ENCODE data around the gene DVL2. TPM values are rescaled to one million over a fixed set of nuclear protein-coding genes. Genes with fewer than 3 reads are reported as not detected.

DVL2 gene
- total and polyA plus RNA-seq, 4 donors, result 3.4 to 24.5 (median 11.3) TPM

GRCh38 chr17:7184647-7185046 is 49.7 kb downstream of the DVL2 start:
- WGBS, result 92% methylated on average over 6 of the region's 6 CpGs
- H3K27ac ChIP-seq (ENCODE audit: low read depth in 1 of 2, low read length in 2 of 2), result peak overlapping the region in 1 of 2 donors; percentile 61
- TF ChIP-seq NR2F2 (IDR thresholded peaks at IDR 0.05) (no peak), GABPA (IDR thresholded peaks at IDR 0.05 in 1 of 2, conservative IDR thresholded peaks at IDR 0.05 in 1 of 2) (no peak), HNF4A (conservative IDR thresholded peaks at IDR 0.05) (no peak), ZBTB33 (IDR thresholded peaks at IDR 0.05) (no peak), CTCF (IDR thresholded peaks at IDR 0.05; ENCODE audit: low read depth, low read length, missing input control) (no peak), MAX (IDR thresholded peaks at IDR 0.05) (no peak)
- no peak overlapping the region for H3K9ac ChIP-seq (ENCODE audit: low read depth in 1 of 2, low read length in 2 of 2)
- H3K4me3 ChIP-seq (ENCODE audit: low read depth in 1 of 3, low read length in 3 of 3), result no peak overlapping the region
- peaks cover 5 to 21% (median 14%) of the 10 kb centered on the region in 4 donors for H3K4me1 ChIP-seq (ENCODE audit: control insufficient read depth in 4 of 4, insufficient read depth in 4 of 4, low read length in 3 of 4)
- H3K27me3 ChIP-seq (ENCODE audit: control insufficient read depth in 4 of 4, insufficient read depth in 4 of 4, low read length in 3 of 4), result no peaks in the 10 kb centered on the region
- H3K9me3 ChIP-seq (ENCODE audit: control insufficient read depth in 4 of 4, low read length in 3 of 4), result no peaks in the 10 kb centered on the region
- DNase-seq (ENCODE audit: low spot score), result no peak
- no peaks in the 10 kb centered on the region for H3K36me3 ChIP-seq (ENCODE audit: control insufficient read depth in 4 of 4, insufficient read depth in 3 of 4, low read depth in 1 of 4, low read length in 3 of 4)

GRCh38 chr17:7184091-7184488 is 50.2 kb downstream of the DVL2 start:
- TF ChIP-seq NR2F2 (IDR thresholded peaks at IDR 0.05) (no peak), RXRA (IDR thresholded peaks at IDR 0.05) (peak; percentile 16 to 50), FOXA1 (IDR thresholded peaks at IDR 0.05) (no peak), EGR1 (IDR thresholded peaks at IDR 0.05; ENCODE audit: low read depth in 2 of 2) (peak in 1 of 2 donors; percentile 14), TAF1 (conservative IDR thresholded peaks at IDR 0.05) (no peak), CTCF (IDR thresholded peaks at IDR 0.05; ENCODE audit: low read depth, low read length, missing input control) (no peak), MAX (IDR thresholded peaks at IDR 0.05) (peak; percentile 71), ZBTB33 (IDR thresholded peaks at IDR 0.05) (no peak), YY1 (IDR thresholded peaks at IDR 0.05) (peak; percentile 68), JUND (IDR thresholded peaks at IDR 0.05) (no peak), ATF3 (IDR thresholded peaks at IDR 0.05) (no peak), HNF4A (conservative IDR thresholded peaks at IDR 0.05) (peak in 1 of 2 donors; percentile 51), SP1 (IDR thresholded peaks at IDR 0.05) (peak; percentile 53), HNF4G (IDR thresholded peaks at IDR 0.05) (no peak), REST (IDR thresholded peaks at IDR 0.05) (no peak), RAD21 (IDR thresholded peaks at IDR 0.05) (peak in 1 of 2 donors; percentile 37), GABPA (IDR thresholded peaks at IDR 0.05 in 1 of 2, conservative IDR thresholded peaks at IDR 0.05 in 1 of 2) (peak in 1 of 2 donors; percentile 16), FOXA2 (IDR thresholded peaks at IDR 0.05) (no peak)
- peaks cover 5 to 24% (median 14%) of the 10 kb centered on the region in 4 donors for H3K4me1 ChIP-seq (ENCODE audit: control insufficient read depth in 4 of 4, insufficient read depth in 4 of 4, low read length in 3 of 4)
- peak overlapping the region; percentile 4 to 61 for H3K27ac ChIP-seq (ENCODE audit: low read depth in 1 of 2, low read length in 2 of 2)
- WGBS, result 27% methylated on average over 14 of the region's 14 CpGs
- no peaks in the 10 kb centered on the region for H3K27me3 ChIP-seq (ENCODE audit: control insufficient read depth in 4 of 4, insufficient read depth in 4 of 4, low read length in 3 of 4)
- H3K4me3 ChIP-seq (ENCODE audit: low read depth in 1 of 3, low read length in 3 of 3), result no peak overlapping the region
- H3K9me3 ChIP-seq (ENCODE audit: control insufficient read depth in 4 of 4, low read length in 3 of 4), result no peaks in the 10 kb centered on the region
- DNase-seq (ENCODE audit: low spot score), result peak; percentile 66
- H3K9ac ChIP-seq (ENCODE audit: low read depth in 1 of 2, low read length in 2 of 2), result no peak overlapping the region
- H3K36me3 ChIP-seq (ENCODE audit: control insufficient read depth in 4 of 4, insufficient read depth in 3 of 4, low read depth in 1 of 4, low read length in 3 of 4), result no peaks in the 10 kb centered on the region
